ENCODE data around the gene EFCAB9. TPM values are rescaled to one million over a fixed set of nuclear protein-coding genes. Genes with fewer than 3 reads are reported as not detected.

EFCAB9 gene
- total and polyA plus RNA-seq, 2 of the 13 experiments (the other 11 are each of a cell fraction or from before 2014, with no cell fraction given): not detected

DNA sequence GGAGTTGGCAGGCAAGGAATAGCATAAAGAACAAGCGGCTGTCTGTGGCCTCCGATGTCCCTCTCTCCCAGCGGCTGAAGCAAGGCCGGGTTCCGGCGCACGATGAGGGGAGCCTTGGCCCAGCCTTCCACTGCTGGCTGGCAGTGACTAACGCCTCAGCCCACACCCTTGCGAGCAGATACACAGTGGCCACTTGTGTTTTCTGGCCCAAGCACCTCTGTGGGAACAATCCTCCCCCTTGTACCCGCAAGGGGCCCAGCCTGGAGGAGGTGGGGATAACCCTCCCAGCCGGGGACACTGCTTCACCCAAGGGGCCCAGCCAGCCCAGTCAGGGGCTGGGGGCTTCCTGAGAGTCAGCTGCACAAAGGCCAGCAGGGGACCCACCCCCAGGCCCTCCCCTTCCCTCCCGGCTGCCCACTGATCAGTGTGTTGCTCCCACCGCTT lies 29.2 kb upstream of the EFCAB9 start (continued):
- TF ChIP-seq KDM2A (CRISPR knock-in tag; IDR thresholded peaks at IDR 0.05; ENCODE audit: borderline replicate concordance, low read depth): 0 out of 2 replicates have a peak, but pooled peaks have one; percentile 22
- peak; percentile 59; the same call in 1 of the 2 replicates for TF ChIP-seq ZFP91 (CRISPR knock-in tag; IDR thresholded peaks at IDR 0.05; ENCODE audit: borderline replicate concordance)
- no peak for TF ChIP-seq STAT5B (CRISPR knock-in tag; IDR thresholded peaks at IDR 0.05)
- TF ChIP-seq CENPBD1 (CRISPR knock-in tag; IDR thresholded peaks at IDR 0.05; ENCODE audit: borderline replicate concordance, low read depth): no peak
- no peak for TF ChIP-seq SNAPC4 (CRISPR knock-in tag; IDR thresholded peaks at IDR 0.05)
- TF ChIP-seq ZNF446 (CRISPR knock-in tag; IDR thresholded peaks at IDR 0.05): no peak
- no peak for TF ChIP-seq SYNCRIP (IDR thresholded peaks at IDR 0.05; ENCODE audit: insufficient read depth, low read depth, low read length)
- TF ChIP-seq HNF4A (CRISPR knock-in tag; IDR thresholded peaks at IDR 0.05): peak; percentile 15; the same call in 1 of the 2 replicates
- peak; percentile 35; the same call in 1 of the 2 replicates for TF ChIP-seq MEIS2 (CRISPR knock-in tag; IDR thresholded peaks at IDR 0.05)
- no peak for TF ChIP-seq HOXA7 (CRISPR knock-in tag; IDR thresholded peaks at IDR 0.05)
- no peak for TF ChIP-seq TP53 (CRISPR knock-in tag; conservative IDR thresholded peaks at IDR 0.05)
- 0 out of 2 replicates have a peak, but pooled peaks have one; percentile 30 for TF ChIP-seq GATAD1 (CRISPR knock-in tag; IDR thresholded peaks at IDR 0.05)
- TF ChIP-seq FIP1L1 (IDR thresholded peaks at IDR 0.05; ENCODE audit: borderline replicate concordance, insufficient read depth, low read depth, low read length): 0 out of 2 replicates have a peak, but pooled peaks have one; percentile 43
- 0 out of 2 replicates have a peak, but pooled peaks have one; percentile 40 for TF ChIP-seq ZNF225 (CRISPR knock-in tag; IDR thresholded peaks at IDR 0.05)
- TF ChIP-seq ZNF574 (CRISPR knock-in tag; IDR thresholded peaks at IDR 0.05): peak; percentile 37; the same call in 1 of the 2 replicates
- TF ChIP-seq FUBP1 (CRISPR knock-in tag; IDR thresholded peaks at IDR 0.05; ENCODE audit: borderline replicate concordance): no peak
- TF ChIP-seq ZNF44 (CRISPR knock-in tag; IDR thresholded peaks at IDR 0.05): no peak
